Measurements from ENCODE around the gene COL21A1.
A peak's percentile ranks its signal among the peaks of the same experiment; 100 is the strongest.

COL21A1 gene

GRCh38 chr6:56026455-56027180 lies 220.8 kb downstream of the COL21A1 start:
- DNase-seq (ENCODE audit: low read depth): no peak

GRCh38 chr6:56025795-56026194 lies 221.6 kb downstream of the COL21A1 start:
- H3K4me3 ChIP-seq (ENCODE audit: low read length): no peak overlapping the region
- no peak for DNase-seq (ENCODE audit: low read depth)
- no peak for TF ChIP-seq CTCF (conservative IDR thresholded peaks at IDR 0.05; ENCODE audit: low read depth, low read length)

More at GRCh38 chr6:56026455-56027180, 220.8 kb downstream of the COL21A1 start:
- H3K4me3 ChIP-seq (ENCODE audit: low read length): no peak overlapping the region
- no peak for TF ChIP-seq CTCF (conservative IDR thresholded peaks at IDR 0.05; ENCODE audit: low read depth, low read length)

DNA sequence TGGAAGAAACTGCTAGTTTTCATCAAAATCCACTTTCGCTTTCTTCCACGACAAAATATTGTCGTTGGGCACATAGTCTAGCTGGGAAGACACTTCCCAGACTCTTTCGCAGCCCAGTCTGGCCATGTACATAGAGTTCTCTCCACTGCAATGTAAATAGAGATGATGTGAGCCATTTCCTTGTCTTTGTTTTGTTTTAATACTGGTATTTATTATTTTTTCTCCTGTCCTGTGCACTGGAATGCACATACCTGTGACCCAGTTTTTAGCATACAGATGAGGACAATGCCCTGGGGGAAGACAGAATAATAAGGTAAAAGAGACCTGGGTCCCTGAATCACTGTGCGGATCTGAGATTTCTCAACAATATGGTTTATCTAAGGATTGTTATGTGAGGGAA lies 222.4 kb downstream of the COL21A1 start:
- no peak for DNase-seq (ENCODE audit: low read depth)
- TF ChIP-seq CTCF (conservative IDR thresholded peaks at IDR 0.05; ENCODE audit: low read depth, low read length): no peak
- H3K4me3 ChIP-seq (ENCODE audit: low read length): no peak overlapping the region

DNA sequence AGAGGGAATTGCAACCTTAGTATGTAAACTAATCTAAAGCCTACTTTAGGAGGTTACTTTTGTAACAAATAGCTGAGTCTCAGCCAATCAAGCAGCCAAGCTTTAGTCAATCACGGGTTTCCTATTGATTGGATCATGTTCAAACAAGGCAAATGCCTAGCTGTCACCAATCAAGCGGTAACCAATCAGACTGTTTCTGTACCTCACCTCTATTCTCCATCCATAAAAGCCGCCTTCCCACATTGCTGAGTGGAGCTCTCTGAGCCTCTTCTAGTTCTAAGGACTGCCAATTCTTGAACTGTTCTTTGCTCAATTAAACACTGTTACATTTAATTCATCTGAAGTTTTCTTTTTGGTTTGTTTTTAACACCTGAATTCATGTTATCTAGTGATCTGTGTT lies 223.6 kb downstream of the COL21A1 start:
- H3K4me3 ChIP-seq (ENCODE audit: low read length): no peak overlapping the region
- no peak for TF ChIP-seq CTCF (conservative IDR thresholded peaks at IDR 0.05; ENCODE audit: low read depth, low read length)
- no peak for DNase-seq (ENCODE audit: low read depth)

DNA sequence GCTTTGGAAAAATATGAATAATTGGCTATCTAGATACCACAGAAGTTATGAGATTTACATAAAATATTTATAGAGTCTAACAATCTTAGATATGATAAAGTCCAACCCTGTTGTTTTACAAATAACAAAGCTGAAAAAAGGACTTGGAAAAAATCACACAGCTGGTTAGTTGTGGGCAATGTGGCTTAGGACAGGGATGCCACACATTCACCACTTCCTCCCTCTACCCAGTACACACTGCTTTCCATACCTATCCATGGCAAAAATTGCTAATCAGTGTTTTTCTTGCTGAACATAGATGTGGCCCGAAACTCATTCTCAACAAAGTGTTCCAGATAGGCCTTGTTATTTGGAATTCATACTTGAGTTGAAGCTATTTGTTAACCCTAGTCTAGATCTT lies 224.7 kb downstream of the COL21A1 start:
- no peak for TF ChIP-seq CTCF (conservative IDR thresholded peaks at IDR 0.05; ENCODE audit: low read depth, low read length)
- no peak overlapping the region for H3K4me3 ChIP-seq (ENCODE audit: low read length)
- DNase-seq (ENCODE audit: low read depth): no peak

- no peak overlapping the region for H3K4me3 ChIP-seq (ENCODE audit: low read length)
- no peak for DNase-seq (ENCODE audit: low read depth)
- peak; percentile 8 for TF ChIP-seq CTCF (conservative IDR thresholded peaks at IDR 0.05; ENCODE audit: low read depth, low read length)
Measured at GRCh38 chr6:56021943-56022342, 225.4 kb downstream of the COL21A1 start.

DNA sequence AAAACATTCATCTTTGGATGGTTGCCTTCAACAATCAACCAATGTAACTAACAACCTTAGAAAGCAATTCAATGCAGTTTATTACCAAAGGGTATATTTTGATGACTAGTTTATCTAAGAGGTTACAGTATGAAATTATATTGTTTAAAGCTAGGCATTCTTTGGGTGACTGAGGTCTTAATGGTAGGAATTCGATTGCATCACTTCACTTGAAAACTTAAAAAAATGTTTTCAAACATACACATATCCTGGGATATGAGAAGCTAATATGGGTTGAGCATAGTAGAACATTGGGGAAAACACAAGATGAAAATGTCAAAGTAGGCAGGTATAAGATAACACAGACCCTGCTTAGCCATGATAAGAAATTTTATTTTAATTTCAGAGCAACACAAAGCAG lies 227.4 kb downstream of the COL21A1 start:
- H3K4me3 ChIP-seq (ENCODE audit: low read length): no peak overlapping the region
- TF ChIP-seq CTCF (conservative IDR thresholded peaks at IDR 0.05; ENCODE audit: low read depth, low read length): no peak
- DNase-seq (ENCODE audit: low read depth): no peak
